HepG2 (cell line): Measurements from ENCODE around the gene COA5. TPM values are rescaled to one million over a fixed set of nuclear protein-coding genes. Genes with fewer than 3 reads are reported as not detected.

Experiments used
- ATAC-seq: fragments of 200-7000 bp; cut with Tn5 transposase; 3 replicates; pipeline ENCODE4 v1.9.1; 2020; ENCODE audit warnings: mild to moderate bottlenecking, moderate library complexity
- BruUV-seq: library from RNA; stranded (reverse); fragments of 400-500 nt; replicated peaks from 2 replicates; lab custom pipeline; 2021; lab: Mats Ljungman, UMichigan
- CTCF ChIA-PET: fragments of 300-600 bp; formaldehyde crosslinking; extraction: SDS; loops from one replicate; lab custom pipeline; 2021; ENCODE audit warnings: low total read pairs, inconsistent platforms, low intra/inter-chr PET ratio; lab: Yijun Ruan, JAX
- POLR2A ChIA-PET: fragments of 350-600 bp; sonication (Branson Sonifier 250); formaldehyde crosslinking; loops from one replicate; lab custom pipeline; 2020; ENCODE audit warnings: antibody characterized with exemption, inconsistent platforms; lab: Yijun Ruan, JAX
- DNase-seq: peaks from one replicate; pipeline ENCODE4 v3.0.0-alpha.2; 2015; ENCODE audit warnings: low spot score
- FAIRE-seq: peaks from 3 replicates; lab custom pipeline; 2011; peaks lifted over from hg19 to GRCh38; lab: Jason Lieb, UNC
- H2AFZ ChIP-seq: one replicate; pipeline ENCODE4 v1.6.1; 2011; ENCODE audit warnings: low read length, inconsistent platforms
- H3K27ac ChIP-seq: fragments of 300-600 bp; 3 replicates; pipeline ENCODE4 v1.8.0; 2011; ENCODE audit warnings: mixed run types, mild to moderate bottlenecking, mixed read lengths, low read length, inconsistent platforms; ENCODE audit not compliant: insufficient read depth; ENCODE audit errors: extremely low read length
- H3K27me3 ChIP-seq, 2 experiments: fragments of 200-600 bp in 1 of 2; 2 replicates in 1 of 2; 3 replicates in 1 of 2; pipeline versions ENCODE4 v1.6.0 to v1.8.0; 2011; ENCODE audit warnings: low read length in 2 of 2, mild to moderate bottlenecking in 2 of 2, moderate library complexity in 2 of 2, inconsistent platforms in 1 of 2; ENCODE audit not compliant: insufficient read depth in 2 of 2, control insufficient read depth in 1 of 2
- H3K36me3 ChIP-seq, 2 experiments: fragments of 200-600 bp in 1 of 2; replicated peaks in 1 of 2; 2 replicates in 1 of 2; 3 replicates in 1 of 2; pipeline versions ENCODE4 v1.5.1 to v1.8.0; 2011; ENCODE audit warnings: low read length in 2 of 2, inconsistent platforms in 1 of 2; ENCODE audit not compliant: insufficient read depth in 2 of 2, control insufficient read depth in 1 of 2
- H3K4me1 ChIP-seq: 2 replicates; pipeline ENCODE4 v1.5.1; 2012; ENCODE audit warnings: low read length, inconsistent platforms; ENCODE audit not compliant: insufficient read depth
- H3K4me2 ChIP-seq: 2 replicates; pipeline ENCODE4 v1.6.0; 2011; ENCODE audit warnings: low read depth, low read length, inconsistent platforms
- H3K4me3 ChIP-seq, 3 experiments: fragments of 200-600 bp in 1 of 3; sonication (generic), shearing (Covaris generic) in 1 of 3; replicated peaks in 1 of 3; 2 replicates each; pipeline ENCODE4 v1.5.1; 2011 to 2016; ENCODE audit warnings: low read length in 3 of 3, inconsistent platforms in 2 of 3, low read depth in 2 of 3, mild to moderate bottlenecking in 2 of 3, control low read depth in 1 of 3, mixed read lengths in 1 of 3; ENCODE audit not compliant: insufficient read depth in 1 of 3
- H3K79me2 ChIP-seq: one replicate; pipeline ENCODE4 v1.6.1; 2011; ENCODE audit warnings: low read length, inconsistent platforms; ENCODE audit not compliant: insufficient read depth
- H3K9ac ChIP-seq: 2 replicates; pipeline ENCODE4 v1.6.0; 2011; ENCODE audit warnings: mild to moderate bottlenecking, low read depth, low read length, inconsistent platforms; ENCODE audit not compliant: insufficient read depth
- H3K9me3 ChIP-seq: 2 replicates; pipeline ENCODE4 v1.5.1; 2012; ENCODE audit warnings: mild to moderate bottlenecking, low read length
- H4K20me1 ChIP-seq: 2 replicates; pipeline ENCODE4 v1.6.0; 2011; ENCODE audit warnings: inconsistent platforms, mild to moderate bottlenecking, low read length, moderate library complexity; ENCODE audit not compliant: insufficient read depth
- BCL6 ChIP-seq: IDR thresholded peaks from 2 replicates; pipeline ENCODE4 v1.6.1; 2016; ENCODE audit warnings: missing genetic modification reagents, missing compliant biosample characterization
- ETV6 ChIP-seq: sonication (generic); formaldehyde crosslinking; conservative IDR thresholded peaks from 2 replicates; pipeline ENCODE4 v1.4.0; 2020; ENCODE audit warnings: missing genetic modification reagents
- MYNN ChIP-seq: sonication (generic); formaldehyde crosslinking; IDR thresholded peaks from 2 replicates; pipeline ENCODE4 v1.4.0; 2020; ENCODE audit warnings: mild to moderate bottlenecking, low read depth, missing genetic modification reagents
- PAXIP1 ChIP-seq: sonication (generic); formaldehyde crosslinking; conservative IDR thresholded peaks from 2 replicates; pipeline ENCODE4 v1.4.0; 2020; ENCODE audit warnings: mild to moderate bottlenecking, missing genetic modification reagents, moderate library complexity
- POGK ChIP-seq: sonication (generic); formaldehyde crosslinking; conservative IDR thresholded peaks from 2 replicates; pipeline ENCODE4 v1.8.0; 2022; ENCODE audit warnings: mild to moderate bottlenecking, moderate library complexity, missing genetic modification reagents
- RNF219 ChIP-seq: sonication (generic); formaldehyde crosslinking; IDR thresholded peaks from 2 replicates; pipeline ENCODE4 v1.5.0; 2020; ENCODE audit warnings: mild to moderate bottlenecking, missing genetic modification reagents
- SIN3B ChIP-seq: fragments of 150-350 bp; IDR thresholded peaks from 2 replicates; pipeline ENCODE4 v1.6.1; 2014; ENCODE audit warnings: low read length
- SNAI1 ChIP-seq: sonication (generic); formaldehyde crosslinking; IDR thresholded peaks from 2 replicates; pipeline ENCODE4 v1.5.0; 2020; ENCODE audit warnings: mild to moderate bottlenecking, missing genetic modification reagents, borderline replicate concordance
- SYNCRIP ChIP-seq: fragments of 200-400 bp; formaldehyde crosslinking; IDR thresholded peaks from 2 replicates; pipeline ENCODE4 v1.6.1; 2018; ENCODE audit warnings: mild to moderate bottlenecking, low read depth, low read length; ENCODE audit not compliant: insufficient read depth
- ZBTB44 ChIP-seq: sonication (generic); formaldehyde crosslinking; IDR thresholded peaks from 2 replicates; pipeline ENCODE4 v1.4.0; 2020; ENCODE audit warnings: missing genetic modification reagents
- ZBTB8A ChIP-seq: sonication (generic); formaldehyde crosslinking; IDR thresholded peaks from 2 replicates; pipeline ENCODE4 v1.4.0; 2020; ENCODE audit warnings: mild to moderate bottlenecking, low read depth, missing genetic modification reagents, borderline replicate concordance
- ZNF3 ChIP-seq: IDR thresholded peaks from 2 replicates; pipeline ENCODE4 v1.7.0; 2017; ENCODE audit warnings: inconsistent platforms
- ZNF382 ChIP-seq: sonication (generic); formaldehyde crosslinking; IDR thresholded peaks from 2 replicates; pipeline ENCODE4 v1.5.0; 2020; ENCODE audit warnings: missing genetic modification reagents, mild to moderate bottlenecking, borderline replicate concordance
- ZNF501 ChIP-seq: sonication (generic); formaldehyde crosslinking; IDR thresholded peaks from 2 replicates; pipeline ENCODE4 v1.5.1; 2020; ENCODE audit warnings: mild to moderate bottlenecking, moderate library complexity, missing genetic modification reagents
- WGBS: methylation state at CpG from one replicate; pipeline ENCODE4 v1.1.6; 2017; ENCODE audit warnings: low lambda C conversion rate; 5-methylcytosine and 5-hydroxymethylcytosine counted together
- in situ Hi-C: cut with HindIII; loops from 2 replicates; pipeline ENCODE4 v1.10.0; 2017; ENCODE audit warnings: low pct_unique_long_range_greater_than_20kb; ENCODE audit not compliant: extremely low pct_ligation_motif_present
- intact Hi-C: fragments of 100-400 bp; cut with micrococcal nuclease; formaldehyde crosslinking; loops from one replicate; pipeline ENCODE4 v1.10.0; 2022; ENCODE audit not compliant: unreplicated experiment
- polyA plus RNA-seq, 8 experiments: library from polyadenylated mRNA; depleted of rRNA in 3 of 8; stranded (reverse) in 7 of 8; unstranded in 1 of 8; fragments of >200 nt; fragmentation: Illumina TruSeq in 4 of 8; extraction: Trizol in 4 of 8; gene quantifications; 2 replicates each; pipeline versions ENCODE4 v1.2.1 to v1.2.3, GENCODE V29; 2011 to 2016; ENCODE audit warnings: low read depth in 4 of 8, missing spikeins in 1 of 8, mixed read lengths in 1 of 8; ENCODE audit not compliant: insufficient read depth in 1 of 8
- total RNA-seq, 5 experiments: library from RNA; depleted of rRNA; stranded (reverse); fragments of >200 nt; fragmentation: Illumina TruSeq; extraction: Trizol; gene quantifications; 2 replicates each; pipeline ENCODE4 v1.2.3, GENCODE V29; 2016; ENCODE audit warnings: low read depth in 1 of 5

Gene COA5
- total and polyA plus RNA-seq, 2 of the 13 experiments (the other 11 are each of a cell fraction or from before 2014, with no cell fraction given): 43.6 to 64.5 TPM

GRCh38 chr2:98556344-98557033 is 51.8 kb downstream of the COA5 start (continued):
- TF ChIP-seq ZBTB44 (CRISPR knock-in tag): no peak
- no peak for TF ChIP-seq PAXIP1 (CRISPR knock-in tag)
- no peak for TF ChIP-seq SIN3B
- no peak for TF ChIP-seq ZNF382 (CRISPR knock-in tag)

- no peak for DNase-seq
- ChIA-PET CTCF (no interaction called here), POLR2A (no interaction called here)
- Histone ChIP-seq H3K4me1 (peaks cover 14% of the 10 kb centered on the region; the same call in 1 of the 2 replicates), H4K20me1 (no peaks in the 10 kb centered on the region), H3K27me3 (no peaks in the 10 kb centered on the region), H3K9ac (no peak overlapping the region), H3K4me3 (no peak overlapping the region), H3K9me3 (no peaks in the 10 kb centered on the region), H3K27ac (no peak overlapping the region), H3K79me2 (no peaks in the 10 kb centered on the region), H2AFZ (no peak overlapping the region), H3K36me3 (peaks cover 11 to 18% of the 10 kb centered on the region in 2 experiments), H3K4me2 (no peak overlapping the region)
- FAIRE-seq: no peak
- no TSS peak for BruUV-seq
- ATAC-seq: no peak
- 92% methylated on average over 8 of the region's 8 CpGs for WGBS
- in situ Hi-C loops (no loop called here), intact Hi-C loops (no loop called here)
- TF ChIP-seq ZNF3 (CRISPR knock-in tag) (no peak), POGK (CRISPR knock-in tag) (no peak), SYNCRIP (no peak), ETV6 (no peak), SNAI1 (no peak), MYNN (CRISPR knock-in tag) (no peak), RNF219 (CRISPR knock-in tag) (no peak), ZBTB8A (CRISPR knock-in tag) (no peak), BCL6 (CRISPR knock-in tag) (no peak), ZNF501 (CRISPR knock-in tag) (no peak)
These were observed 52.6 kb downstream of the COA5 start for GRCh38 chr2:98555696-98556095.
